Hepatocyte (in vitro differentiated cells): ENCODE data around the gene DTL. TPM values are rescaled to one million over a fixed set of nuclear protein-coding genes. Genes with fewer than 3 reads are reported as not detected.

Experiments used
- DNase-seq: peaks from one replicate; pipeline ENCODE4 v3.0.0-alpha.2; 2016; ENCODE audit warnings: low spot score
- H2AFZ ChIP-seq: fragments of 200-600 bp; sonication (generic); 2 replicates; pipeline ENCODE4 v1.6.0; 2016; ENCODE audit warnings: antibody characterized with exemption, mild to moderate bottlenecking
- H3K27ac ChIP-seq: fragments of 200-600 bp; sonication (generic); 2 replicates; pipeline ENCODE4 v1.5.1; 2016; ENCODE audit warnings: mild to moderate bottlenecking
- H3K27me3 ChIP-seq: fragments of 200-600 bp; sonication (generic); 2 replicates; pipeline ENCODE4 v1.6.1; 2016
- H3K36me3 ChIP-seq: fragments of 200-600 bp; sonication (generic); replicated peaks from 2 replicates; pipeline ENCODE4 v1.5.1; 2016; ENCODE audit warnings: low read depth; ENCODE audit not compliant: insufficient read depth
- H3K4me1 ChIP-seq: fragments of 200-600 bp; sonication (generic); 2 replicates; pipeline ENCODE4 v1.5.1; 2016; ENCODE audit warnings: mild to moderate bottlenecking, moderate library complexity; ENCODE audit not compliant: insufficient read depth
- H3K4me2 ChIP-seq: fragments of 200-600 bp; sonication (generic); 2 replicates; pipeline ENCODE4 v1.6.0; 2016
- H3K4me3 ChIP-seq: fragments of 200-600 bp; sonication (generic); 2 replicates; pipeline ENCODE4 v1.5.1; 2016; ENCODE audit warnings: mild to moderate bottlenecking
- H3K79me2 ChIP-seq: fragments of 200-600 bp; sonication (generic); 2 replicates; pipeline ENCODE4 v1.6.0; 2017; ENCODE audit warnings: mild to moderate bottlenecking
- H3K9me2 ChIP-seq: fragments of 200-600 bp; sonication (generic); replicated peaks from 2 replicates; pipeline ENCODE4 v1.6.0; 2017; ENCODE audit warnings: mild to moderate bottlenecking; ENCODE audit not compliant: insufficient read depth
- H3K9me3 ChIP-seq: fragments of 200-600 bp; sonication (generic); 2 replicates; pipeline ENCODE4 v1.5.1; 2016; ENCODE audit warnings: low read depth, mild to moderate bottlenecking
- H4K20me1 ChIP-seq: fragments of 200-600 bp; sonication (generic); 2 replicates; pipeline ENCODE4 v1.6.0; 2016; ENCODE audit warnings: mild to moderate bottlenecking; ENCODE audit not compliant: insufficient read depth, poor library complexity, severe bottlenecking
- CTCF ChIP-seq: fragments of 200-600 bp; sonication (generic); IDR thresholded peaks from 2 replicates; pipeline ENCODE4 v1.5.1; 2016; ENCODE audit warnings: antibody characterized with exemption, mild to moderate bottlenecking; ENCODE audit not compliant: poor library complexity
- EZH2 ChIP-seq: fragments of 200-600 bp; sonication (generic); IDR thresholded peaks from 2 replicates; pipeline ENCODE4 v1.6.1; 2016; ENCODE audit warnings: antibody characterized with exemption, mild to moderate bottlenecking, borderline replicate concordance
- EZH2phosphoT487 ChIP-seq: fragments of 200-600 bp; sonication (generic); IDR thresholded peaks from one replicate; pipeline ENCODE4 v1.6.1; 2018; ENCODE audit warnings: antibody characterized with exemption, mild to moderate bottlenecking, low read depth, moderate library complexity; ENCODE audit not compliant: unreplicated experiment, severe bottlenecking
- WGBS: methylation state at CpG from one replicate; pipeline ENCODE4 v1.1.6; 2016; ENCODE audit warnings: low lambda C conversion rate; ENCODE audit errors: missing lambda C conversion rate; 5-methylcytosine and 5-hydroxymethylcytosine counted together
- polyA plus RNA-seq: library from polyadenylated mRNA; unstranded; fragments of >200 nt; fragmentation: Nextera tagmentation; extraction: Ambion mirVana; gene quantifications from 2 replicates; pipeline ENCODE4 v1.2.1, GENCODE V29; 2016
- total RNA-seq: library from RNA; depleted of rRNA; stranded (reverse); fragments of >200 nt; gene quantifications from 2 replicates; pipeline ENCODE4 v1.2.3, GENCODE V29; 2014

Gene DTL
- total and polyA plus RNA-seq, 2 experiments from 2014 or later = 3.1 to 6.7 TPM

- Histone ChIP-seq H4K20me1 (no peaks in the 10 kb centered on the region), H3K27ac (no peak overlapping the region), H3K4me1 (no peaks in the 10 kb centered on the region), H3K9me3 (no peaks in the 10 kb centered on the region), H3K36me3 (no peaks in the 10 kb centered on the region), H3K27me3 (no peaks in the 10 kb centered on the region), H3K4me3 (no peak overlapping the region), H3K9me2 (no peaks in the 10 kb centered on the region), H3K4me2 (no peak overlapping the region), H3K79me2 (no peaks in the 10 kb centered on the region), H2AFZ (no peak overlapping the region)
- WGBS = 100% methylated on average over 2 of the region's 2 CpGs
- DNase-seq = no peak
- TF ChIP-seq CTCF (no peak), EZH2phosphoT487 (no peak), EZH2 (no peak)
Observed at GRCh38 chr1:212142883-212143530, 107.5 kb downstream of the DTL start.

- TF ChIP-seq EZH2 (no peak), CTCF (no peak), EZH2phosphoT487 (no peak)
- Histone ChIP-seq H3K4me2 (peak overlapping the region; percentile 51), H3K4me3 (no peak overlapping the region), H3K27me3 (no peaks in the 10 kb centered on the region), H4K20me1 (no peaks in the 10 kb centered on the region), H3K9me2 (no peaks in the 10 kb centered on the region), H3K79me2 (no peaks in the 10 kb centered on the region), H3K4me1 (no peaks in the 10 kb centered on the region), H3K36me3 (no peaks in the 10 kb centered on the region), H3K9me3 (no peaks in the 10 kb centered on the region), H3K27ac (peak overlapping the region; percentile 64), H2AFZ (peak overlapping the region; percentile 36)
- 52% methylated on average over 7 of the region's 7 CpGs for WGBS
- DNase-seq = peak; percentile 58
Observed at GRCh38 chr1:212147581-212148033, 112.1 kb downstream of the DTL start.

GRCh38 chr1:212149566-212149965 is 114.0 kb downstream of the DTL start:
- Histone ChIP-seq H4K20me1 (no peaks in the 10 kb centered on the region), H3K27me3 (no peaks in the 10 kb centered on the region), H2AFZ (no peak overlapping the region), H3K79me2 (no peaks in the 10 kb centered on the region), H3K4me3 (no peak overlapping the region), H3K9me2 (no peaks in the 10 kb centered on the region), H3K4me2 (no peak overlapping the region), H3K27ac (no peak overlapping the region), H3K9me3 (no peaks in the 10 kb centered on the region), H3K36me3 (no peaks in the 10 kb centered on the region), H3K4me1 (no peaks in the 10 kb centered on the region)
- 95% methylated on average over 4 of the region's 4 CpGs for WGBS
- DNase-seq = no peak
- no peak for TF ChIP-seq EZH2
- TF ChIP-seq EZH2phosphoT487 = no peak
- no peak for TF ChIP-seq CTCF
